ENCODE data around the gene DZIP3. TPM values are rescaled to one million over a fixed set of nuclear protein-coding genes. Genes with fewer than 3 reads are reported as not detected.
"Not testable (repeated sequence)": the region's sequence is repeated elsewhere in the genome, so short reads cannot be mapped to it uniquely, and the experiment has no call there.

Gene DZIP3
- total RNA-seq, 4 donors from 2014 or later, result 3.6 to 7.7 (median 3.9) TPM

GRCh38 chr3:108605491-108605890 is 16.0 kb downstream of the DZIP3 start:
- Histone ChIP-seq H3K27me3 (no peaks in the 10 kb centered on the region), H3K4me1 (no peaks in the 10 kb centered on the region), H3K27ac (no peak overlapping the region), H3K4me3 (no peak overlapping the region), H3K36me3 (peaks cover 3% of the 10 kb centered on the region), H3K9me3 (no peaks in the 10 kb centered on the region)
- WGBS, result 75% methylated on average over 4 of the region's 4 CpGs
- no peak for DNase-seq (ENCODE audit: low spot score in 2 of 2)
- TF ChIP-seq EP300 (IDR thresholded peaks at IDR 0.05) (no peak), CTCF (IDR thresholded peaks at IDR 0.05) (no peak), POLR2A (IDR thresholded peaks at IDR 0.05) (no peak), POLR2AphosphoS5 (IDR thresholded peaks at IDR 0.05) (no peak)

GRCh38 chr3:108608750-108609149 is 19.2 kb downstream of the DZIP3 start:
- TF ChIP-seq CTCF (IDR thresholded peaks at IDR 0.05) (no peak), POLR2AphosphoS5 (IDR thresholded peaks at IDR 0.05) (no peak), EP300 (IDR thresholded peaks at IDR 0.05) (no peak), POLR2A (IDR thresholded peaks at IDR 0.05) (no peak)
- 84% methylated on average over 4 of the region's 4 CpGs for WGBS

GRCh38 chr3:108610651-108611050 is 21.1 kb downstream of the DZIP3 start:
- whole genome bisulfite sequencing, result 98% methylated on average over 1 of the region's 1 CpG
- H3K4me1 ChIP-seq, result no peaks in the 10 kb centered on the region

More at GRCh38 chr3:108608750-108609149, 19.2 kb downstream of the DZIP3 start:
- no peaks in the 10 kb centered on the region for H3K9me3 ChIP-seq
- peaks cover 3% of the 10 kb centered on the region for H3K36me3 ChIP-seq
- no peak overlapping the region for H3K4me3 ChIP-seq
- H3K4me1 ChIP-seq, result no peaks in the 10 kb centered on the region
- no peak overlapping the region for H3K27ac ChIP-seq
- no peak for DNase-seq (ENCODE audit: low spot score in 2 of 2)
- H3K27me3 ChIP-seq, result no peaks in the 10 kb centered on the region

GRCh38 chr3:108616090-108616489 is 26.6 kb downstream of the DZIP3 start:
- WGBS, result 96% methylated on average over 8 of the region's 8 CpGs
- DNase-seq (ENCODE audit: low spot score in 2 of 2); H3K27ac ChIP-seq; H3K27me3 ChIP-seq; H3K9me3 ChIP-seq; H3K4me3 ChIP-seq; H3K36me3 ChIP-seq; H3K4me1 ChIP-seq: not testable (repeated sequence)

More at GRCh38 chr3:108610651-108611050, 21.1 kb downstream of the DZIP3 start:
- Histone ChIP-seq H3K4me3 (no peak overlapping the region), H3K27ac (no peak overlapping the region), H3K9me3 (no peaks in the 10 kb centered on the region), H3K27me3 (no peaks in the 10 kb centered on the region), H3K36me3 (peaks cover 3% of the 10 kb centered on the region)
- DNase-seq (ENCODE audit: low spot score in 2 of 2), result no peak
- TF ChIP-seq POLR2AphosphoS5 (IDR thresholded peaks at IDR 0.05) (no peak), EP300 (IDR thresholded peaks at IDR 0.05) (no peak), POLR2A (IDR thresholded peaks at IDR 0.05) (no peak), CTCF (IDR thresholded peaks at IDR 0.05) (no peak)

- Histone ChIP-seq H3K9me3 (no peaks in the 10 kb centered on the region), H3K36me3 (no peaks in the 10 kb centered on the region), H3K27me3 (no peaks in the 10 kb centered on the region), H3K4me3 (no peak overlapping the region), H3K4me1 (no peaks in the 10 kb centered on the region), H3K27ac (no peak overlapping the region)
- DNase-seq (ENCODE audit: low spot score in 2 of 2), result no peak
- WGBS, result 76% methylated on average over 1 of the region's 1 CpG
- no peak for TF ChIP-seq EP300 (IDR thresholded peaks at IDR 0.05)
- TF ChIP-seq POLR2AphosphoS5 (IDR thresholded peaks at IDR 0.05), result no peak
- no peak for TF ChIP-seq POLR2A (IDR thresholded peaks at IDR 0.05)
- TF ChIP-seq CTCF (IDR thresholded peaks at IDR 0.05), result no peak
These were observed 30.7 kb downstream of the DZIP3 start for GRCh38 chr3:108620250-108620649.

- H3K36me3 ChIP-seq, result no peaks in the 10 kb centered on the region
- no peak for TF ChIP-seq POLR2A (IDR thresholded peaks at IDR 0.05)
- no peak for TF ChIP-seq EP300 (IDR thresholded peaks at IDR 0.05)
- TF ChIP-seq CTCF (IDR thresholded peaks at IDR 0.05), result no peak
- no peak for TF ChIP-seq POLR2AphosphoS5 (IDR thresholded peaks at IDR 0.05)
- no peaks in the 10 kb centered on the region for H3K4me1 ChIP-seq
- no peak overlapping the region for H3K4me3 ChIP-seq
- no peak overlapping the region for H3K27ac ChIP-seq
- no peak for DNase-seq (ENCODE audit: low spot score in 2 of 2)
- H3K27me3 ChIP-seq, result no peaks in the 10 kb centered on the region
- H3K9me3 ChIP-seq, result no peaks in the 10 kb centered on the region
- 85% methylated on average over 3 of the region's 3 CpGs for WGBS
These were observed 34.0 kb downstream of the DZIP3 start for GRCh38 chr3:108623504-108623903.
